Tibial nerve (tissue), 4 donors: Measurements from ENCODE around the gene CENPT. TPM values are rescaled to one million over a fixed set of nuclear protein-coding genes. Genes with fewer than 3 reads are reported as not detected.

Source experiments
- DNase-seq, 2 donors: peaks; one replicate each; pipeline ENCODE4 v3.0.0-alpha.2; 2019; ENCODE audit warnings: low spot score in 2 of 2
- H3K27ac ChIP-seq, 4 donors: fragments of 200-600 bp; sonication (generic) in 3 of 4; one replicate each; pipeline ENCODE4 v1.5.1; 2017 to 2019; ENCODE audit warnings: mild to moderate bottlenecking in 1 of 4
- H3K27me3 ChIP-seq, 2 donors: fragments of 200-600 bp; sonication (generic) in 1 of 2; one replicate each; pipeline versions ENCODE4 v1.5.1 to v1.6.0; 2017 to 2019
- H3K36me3 ChIP-seq, 3 donors: fragments of 200-600 bp; sonication (generic); one replicate each; pipeline ENCODE4 v1.5.1; 2018 to 2019
- H3K4me1 ChIP-seq, 4 donors: fragments of 200-600 bp; sonication (generic) in 3 of 4; one replicate each; pipeline ENCODE4 v1.5.1; 2017 to 2019
- H3K4me3 ChIP-seq, 4 donors: fragments of 200-600 bp; sonication (generic) in 3 of 4; one replicate each; pipeline ENCODE4 v1.5.1; 2017 to 2019; ENCODE audit warnings: mild to moderate bottlenecking in 1 of 4, moderate library complexity in 1 of 4
- H3K9me3 ChIP-seq, 4 donors: fragments of 200-600 bp; sonication (generic) in 3 of 4; one replicate each; pipeline ENCODE4 v1.5.1; 2017 to 2019
- EP300 ChIP-seq, 2 donors: sonication (generic); formaldehyde crosslinking; IDR thresholded peaks; one replicate each; pipeline ENCODE4 v1.6.1; 2017; ENCODE audit warnings: antibody characterized with exemption in 2 of 2, mild to moderate bottlenecking in 1 of 2
- POLR2A ChIP-seq, 2 donors: fragments of 450-650 bp; IDR thresholded peaks; one replicate each; pipeline ENCODE4 v1.6.1; 2017; ENCODE audit warnings: antibody characterized with exemption in 2 of 2, mild to moderate bottlenecking in 2 of 2, moderate library complexity in 2 of 2
- WGBS, 2 donors: methylation state at CpG; one replicate each; pipeline ENCODE4 v1.1.5; 2018; 5-methylcytosine and 5-hydroxymethylcytosine counted together
- total RNA-seq, 4 donors: library from RNA; depleted of rRNA; stranded (reverse); fragments of >200 nt; gene quantifications; one replicate each; pipeline ENCODE4 v1.1.0, GENCODE V29; 2016
- TF ChIP-seq, protein P1 (sequence below), 5 experiments: fragments of 200-600 bp in 3 of 5; fragments of 450-650 bp in 2 of 5; sonication (generic) in 3 of 5; IDR thresholded peaks; one replicate each; pipeline ENCODE4 v1.5.1; 2016 to 2019; ENCODE audit warnings: antibody characterized with exemption in 5 of 5, mild to moderate bottlenecking in 3 of 5, moderate library complexity in 2 of 5

Gene CENPT
- total RNA-seq, 4 donors from 2014 or later = 51.3 to 101 (median 59.2) TPM

DNA sequence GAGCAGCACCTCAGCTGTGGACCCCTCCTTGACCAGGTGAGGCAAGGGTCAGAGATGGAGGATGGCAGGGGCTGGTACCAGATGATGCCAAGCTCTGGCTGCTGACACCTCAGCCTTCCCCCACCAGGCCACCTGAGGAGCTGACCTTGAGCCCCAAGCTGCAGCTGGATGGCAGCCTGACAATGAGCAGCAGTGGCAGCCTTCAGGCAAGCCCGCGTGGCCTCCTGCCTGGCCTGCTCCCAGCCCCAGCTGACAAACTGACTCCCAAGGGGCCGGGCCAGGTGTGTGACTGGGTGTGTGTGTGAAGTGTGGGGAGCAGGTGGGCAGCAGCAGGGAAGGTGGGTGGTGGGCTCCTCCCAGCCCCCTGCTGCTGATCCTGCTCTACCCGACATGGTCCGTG, 32.4 kb upstream of the CENPT start:
- 87 to 90% methylated on average over 3 to 5 of the region's 5 CpGs for WGBS, 2 donors
- H3K9me3 ChIP-seq = no peaks in the 10 kb centered on the region
- H3K4me1 ChIP-seq = peaks cover 0 to 30% (median 10%) of the 10 kb centered on the region in 4 donors
- no peak overlapping the region for H3K27ac ChIP-seq
- no peaks in the 10 kb centered on the region for H3K27me3 ChIP-seq
- TF ChIP-seq EP300 (IDR thresholded peaks at IDR 0.05) = no peak
- TF ChIP-seq POLR2A (IDR thresholded peaks at IDR 0.05) = no peak
- TF ChIP-seq, protein P1, sequence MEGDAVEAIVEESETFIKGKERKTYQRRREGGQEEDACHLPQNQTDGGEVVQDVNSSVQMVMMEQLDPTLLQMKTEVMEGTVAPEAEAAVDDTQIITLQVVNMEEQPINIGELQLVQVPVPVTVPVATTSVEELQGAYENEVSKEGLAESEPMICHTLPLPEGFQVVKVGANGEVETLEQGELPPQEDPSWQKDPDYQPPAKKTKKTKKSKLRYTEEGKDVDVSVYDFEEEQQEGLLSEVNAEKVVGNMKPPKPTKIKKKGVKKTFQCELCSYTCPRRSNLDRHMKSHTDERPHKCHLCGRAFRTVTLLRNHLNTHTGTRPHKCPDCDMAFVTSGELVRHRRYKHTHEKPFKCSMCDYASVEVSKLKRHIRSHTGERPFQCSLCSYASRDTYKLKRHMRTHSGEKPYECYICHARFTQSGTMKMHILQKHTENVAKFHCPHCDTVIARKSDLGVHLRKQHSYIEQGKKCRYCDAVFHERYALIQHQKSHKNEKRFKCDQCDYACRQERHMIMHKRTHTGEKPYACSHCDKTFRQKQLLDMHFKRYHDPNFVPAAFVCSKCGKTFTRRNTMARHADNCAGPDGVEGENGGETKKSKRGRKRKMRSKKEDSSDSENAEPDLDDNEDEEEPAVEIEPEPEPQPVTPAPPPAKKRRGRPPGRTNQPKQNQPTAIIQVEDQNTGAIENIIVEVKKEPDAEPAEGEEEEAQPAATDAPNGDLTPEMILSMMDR (IDR thresholded peaks at IDR 0.05) = no peak
- no peak overlapping the region for H3K4me3 ChIP-seq
- DNase-seq = no peak
- peaks cover 4 to 87% (median 49%) of the 10 kb centered on the region in 3 donors for H3K36me3 ChIP-seq

DNA sequence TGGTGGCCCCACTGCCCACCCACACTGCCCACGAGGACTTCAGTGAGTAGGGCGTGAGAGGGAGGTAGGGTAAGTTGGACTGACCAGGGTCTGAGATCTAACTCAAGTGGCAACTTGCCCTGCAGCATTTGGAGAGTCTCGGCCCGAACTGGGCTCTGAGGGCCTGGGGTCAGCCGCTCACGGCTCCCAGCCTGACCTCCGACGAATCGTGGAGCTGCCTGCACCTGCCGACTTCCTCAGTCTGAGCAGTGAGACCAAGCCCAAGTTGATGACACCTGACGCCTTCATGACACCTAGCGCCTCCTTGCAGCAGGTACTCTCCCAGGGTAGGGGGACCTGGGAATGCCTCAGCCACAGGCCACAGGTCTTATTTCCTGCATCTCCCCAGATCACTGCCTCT, 32.0 kb upstream of the CENPT start:
- Histone ChIP-seq H3K9me3 (no peaks in the 10 kb centered on the region), H3K36me3 (peaks cover 4 to 87% (median 49%) of the 10 kb centered on the region in 3 donors), H3K4me3 (no peak overlapping the region), H3K4me1 (peaks cover 0 to 30% (median 11%) of the 10 kb centered on the region in 4 donors), H3K27ac (no peak overlapping the region), H3K27me3 (no peaks in the 10 kb centered on the region)
- DNase-seq = no peak
- WGBS, 2 donors = 86 to 87% methylated on average over 5 to 9 of the region's 12 CpGs
- TF ChIP-seq, protein P1 (IDR thresholded peaks at IDR 0.05) = no peak
- TF ChIP-seq EP300 (IDR thresholded peaks at IDR 0.05) (no peak), POLR2A (IDR thresholded peaks at IDR 0.05) (no peak)

DNA sequence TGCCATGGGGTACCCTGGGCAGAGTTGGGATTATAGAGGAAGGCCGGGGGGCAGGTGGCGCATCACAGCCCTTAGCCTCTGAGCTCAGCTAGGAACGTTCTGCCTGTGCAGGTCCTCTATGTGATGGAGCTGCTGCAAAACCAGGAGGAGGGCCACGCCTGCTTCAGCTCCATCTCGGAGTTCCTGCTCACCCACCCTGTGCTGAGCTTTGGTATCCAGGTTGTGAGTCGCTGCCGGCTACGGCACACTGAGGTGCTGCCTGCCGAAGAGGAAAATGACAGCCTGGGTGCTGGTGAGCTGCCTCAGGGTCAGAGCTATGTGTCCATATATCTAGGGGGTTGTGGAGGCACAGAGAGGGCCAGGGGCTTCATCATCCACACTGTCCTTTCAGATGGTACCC, 31.4 kb upstream of the CENPT start:
- H3K27me3 ChIP-seq = no peaks in the 10 kb centered on the region
- H3K36me3 ChIP-seq = peaks cover 4 to 83% (median 49%) of the 10 kb centered on the region in 3 donors

DNA sequence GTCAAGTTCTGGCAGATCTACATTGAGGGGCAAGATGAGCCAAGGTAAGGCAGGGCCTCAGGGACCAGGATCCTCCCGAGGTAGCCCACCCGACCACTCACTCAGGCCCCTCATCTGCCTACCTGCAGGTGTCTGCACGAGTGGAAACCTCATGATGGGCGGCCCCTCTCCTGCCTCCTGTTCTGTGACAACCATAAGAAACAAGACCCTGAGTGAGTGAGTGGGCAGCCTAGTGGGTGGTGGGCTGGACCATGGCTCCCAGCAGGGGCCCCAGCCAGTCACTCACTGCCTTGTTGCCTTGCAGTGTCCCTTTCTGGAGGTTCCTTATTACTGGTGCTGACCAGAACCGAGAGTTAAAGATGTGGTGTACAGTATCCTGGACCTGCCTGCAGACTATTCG, 30.7 kb upstream of the CENPT start:
- Histone ChIP-seq H3K36me3 (peaks cover 4 to 77% (median 49%) of the 10 kb centered on the region in 3 donors), H3K27ac (no peak overlapping the region), H3K9me3 (no peaks in the 10 kb centered on the region), H3K4me3 (no peak overlapping the region), H3K4me1 (peaks cover 0 to 32% (median 19%) of the 10 kb centered on the region in 4 donors), H3K27me3 (no peaks in the 10 kb centered on the region)
- WGBS, 2 donors = 88 to 95% methylated on average over 2 to 6 of the region's 6 CpGs
- TF ChIP-seq EP300 (IDR thresholded peaks at IDR 0.05) (no peak), POLR2A (IDR thresholded peaks at IDR 0.05) (no peak)
- TF ChIP-seq, protein P1 (IDR thresholded peaks at IDR 0.05) = no peak
- no peak for DNase-seq

More for the DNA sequence above, 31.4 kb upstream of the CENPT start:
- peaks cover 0 to 30% (median 15%) of the 10 kb centered on the region in 4 donors for H3K4me1 ChIP-seq
- 84 to 94% methylated on average over 7 to 9 of the region's 9 CpGs for WGBS, 2 donors
- no peaks in the 10 kb centered on the region for H3K9me3 ChIP-seq
- no peak for TF ChIP-seq POLR2A (IDR thresholded peaks at IDR 0.05)
- TF ChIP-seq, protein P1 (IDR thresholded peaks at IDR 0.05) = no peak
- TF ChIP-seq EP300 (IDR thresholded peaks at IDR 0.05) = no peak
- DNase-seq = no peak
- H3K4me3 ChIP-seq = no peak overlapping the region
- no peak overlapping the region for H3K27ac ChIP-seq

DNA sequence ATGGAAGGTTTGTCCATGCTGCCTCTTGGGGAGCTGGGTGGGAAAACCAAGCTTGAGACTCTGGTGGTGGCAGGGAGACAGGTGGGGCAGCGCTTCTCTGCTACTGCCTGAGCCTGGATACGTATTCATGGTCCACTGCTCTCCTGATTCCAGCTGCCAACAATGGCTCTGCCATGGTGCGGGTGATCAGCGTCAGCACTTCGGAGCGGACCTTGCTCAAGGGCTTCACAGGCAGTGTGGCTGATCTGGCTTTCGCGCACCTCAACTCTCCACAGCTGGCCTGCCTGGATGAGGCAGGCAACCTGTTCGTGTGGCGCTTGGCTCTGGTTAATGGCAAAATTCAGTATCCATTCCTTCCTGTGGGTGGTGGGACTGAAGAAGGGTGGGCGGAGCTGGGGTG, 29.6 kb upstream of the CENPT start:
- Histone ChIP-seq H3K36me3 (peaks cover 4 to 65% (median 46%) of the 10 kb centered on the region in 3 donors), H3K4me1 (peaks cover 0 to 39% (median 22%) of the 10 kb centered on the region in 4 donors), H3K27me3 (no peaks in the 10 kb centered on the region), H3K9me3 (no peaks in the 10 kb centered on the region), H3K27ac (no peak overlapping the region), H3K4me3 (no peak overlapping the region)
- DNase-seq = no peak
- WGBS, 2 donors = 94 to 97% methylated on average over 11 of the region's 11 CpGs
- TF ChIP-seq, protein P1 (IDR thresholded peaks at IDR 0.05) = no peak
